ENCODE results near the gene VSTM2B. TPM values are rescaled to one million over a fixed set of nuclear protein-coding genes. Genes with fewer than 3 reads are reported as not detected.

The VSTM2B gene
- polyA plus RNA-seq, 6 donors from 2014 or later = not detected

DNA sequence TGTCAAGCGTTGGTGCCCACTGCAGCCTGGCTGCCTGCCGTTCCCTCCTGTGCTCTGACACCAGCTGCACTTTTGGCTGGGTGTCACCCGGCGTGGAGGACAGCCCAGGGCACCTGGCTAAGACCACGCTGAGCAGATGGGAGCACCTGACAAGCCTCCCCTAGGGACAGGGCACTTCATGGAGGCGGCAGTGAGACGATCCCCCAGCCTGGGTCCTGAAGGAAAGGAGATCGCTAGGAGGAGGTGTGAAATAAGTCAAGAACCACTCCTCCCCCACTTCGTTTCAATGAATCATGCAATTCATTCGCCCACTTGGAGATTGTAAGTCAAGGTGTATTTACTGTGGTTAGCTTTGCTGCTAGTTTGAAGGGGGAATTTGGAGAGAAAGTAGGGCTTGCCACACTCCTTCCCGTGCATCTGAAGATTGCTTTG is 38.8 kb downstream of the VSTM2B start:
- H3K9me3 Mint-ChIP-seq = peaks cover 3 to 13% (median 4%) of the 10 kb centered on the region in 7 donors
- no peak overlapping the region for H3K27ac Mint-ChIP-seq
- peaks cover 0 to 39% (median 31%) of the 10 kb centered on the region in 3 donors for H3K27me3 Mint-ChIP-seq
- no peak for ATAC-seq (ENCODE audit: low read depth in 2 of 2)
- H3K36me3 Mint-ChIP-seq = no peaks in the 10 kb centered on the region
- H3K4me3 Mint-ChIP-seq = no peak overlapping the region
- no peak for DNase-seq
- H3K4me1 Mint-ChIP-seq = no peaks in the 10 kb centered on the region

DNA sequence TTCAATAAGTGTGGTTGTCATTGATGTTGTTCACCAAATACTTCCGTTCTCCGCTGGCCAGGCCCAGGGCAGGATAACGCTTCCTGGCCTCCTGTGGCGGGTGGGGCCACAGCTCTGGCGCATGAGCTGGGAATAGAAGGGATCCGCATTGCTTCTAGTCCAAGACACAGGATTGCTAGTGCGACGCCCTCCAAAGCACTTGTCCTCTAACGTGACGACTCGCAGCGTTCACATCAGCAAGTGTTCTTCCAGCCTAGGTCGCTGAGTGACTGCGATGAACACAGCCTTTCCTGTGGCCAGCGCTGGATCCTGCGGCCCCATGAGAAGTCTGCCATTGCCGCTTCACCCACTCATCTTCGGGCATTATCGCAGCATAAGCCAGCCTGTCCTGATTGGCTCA is 39.4 kb downstream of the VSTM2B start:
- Mint-ChIP-seq H3K27me3 (peaks cover 0 to 41% (median 35%) of the 10 kb centered on the region in 3 donors), H3K27ac (no peak overlapping the region), H3K4me1 (no peaks in the 10 kb centered on the region), H3K4me3 (no peak overlapping the region), H3K9me3 (peaks cover 0 to 7% (median 0%) of the 10 kb centered on the region in 7 donors), H3K36me3 (no peaks in the 10 kb centered on the region)
- ATAC-seq (ENCODE audit: low read depth in 2 of 2) = no peak
- no peak for DNase-seq

DNA sequence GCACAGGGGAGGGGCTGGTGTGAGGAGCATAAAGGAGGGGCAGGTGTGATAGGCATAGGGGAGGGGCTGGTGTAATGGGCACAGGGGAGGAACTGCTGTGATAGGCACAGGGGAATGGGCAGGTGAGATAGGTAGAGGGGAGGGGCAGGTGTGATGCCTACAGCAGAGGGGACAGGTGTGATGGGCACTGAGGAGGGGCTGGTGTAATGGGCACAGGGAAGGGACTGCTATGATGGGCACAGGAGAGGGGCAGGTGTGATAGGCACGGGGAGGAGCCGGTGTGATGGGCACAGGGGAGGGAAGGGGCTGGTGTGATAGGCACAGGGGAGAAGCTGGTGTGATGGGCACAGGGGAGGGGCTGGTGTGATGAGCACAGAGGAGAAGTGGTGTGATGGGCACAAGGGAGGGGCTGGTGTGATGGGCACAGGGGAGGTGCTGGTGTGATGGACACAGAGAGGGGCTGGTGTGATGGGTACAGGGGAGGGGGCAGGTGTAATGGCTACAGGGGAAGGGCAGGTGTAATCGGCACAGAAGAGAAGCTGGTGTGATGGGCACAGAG is 40.8 kb downstream of the VSTM2B start:
- Mint-ChIP-seq H3K9me3 (no peaks in the 10 kb centered on the region), H3K27me3 (peaks cover 6 to 46% (median 45%) of the 10 kb centered on the region in 3 donors), H3K36me3 (no peaks in the 10 kb centered on the region), H3K27ac (no peak overlapping the region), H3K4me1 (no peaks in the 10 kb centered on the region), H3K4me3 (no peak overlapping the region)
- ATAC-seq (ENCODE audit: low read depth in 2 of 2) (no peak), DNase-seq (no peak)

DNA sequence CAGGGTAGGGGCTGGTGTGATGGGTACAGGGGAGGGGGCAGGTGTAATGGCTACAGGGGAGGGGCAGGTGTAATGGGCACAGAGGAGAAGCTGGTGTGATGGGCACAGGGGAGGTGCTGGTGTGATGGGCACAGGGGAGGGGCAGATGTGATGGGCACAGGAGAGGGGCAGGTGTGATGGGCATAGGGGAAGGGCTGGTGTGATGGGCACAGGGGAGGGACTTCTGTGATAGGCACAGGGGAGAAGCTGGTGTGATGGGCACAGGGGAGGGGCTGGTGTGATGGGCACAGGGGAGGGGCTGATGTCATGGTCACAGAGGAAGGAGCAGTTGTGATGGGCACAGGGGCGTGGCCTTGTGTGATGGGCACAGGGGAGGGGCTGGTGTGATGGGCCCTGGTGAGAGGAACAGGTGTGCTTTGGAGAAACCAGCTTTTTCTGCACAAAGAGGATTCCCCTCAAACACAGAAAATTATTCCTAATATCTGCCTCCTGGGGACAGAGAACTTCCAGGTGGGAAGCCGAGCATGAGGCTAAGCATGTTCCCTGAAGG is 41.6 kb downstream of the VSTM2B start:
- H3K4me3 Mint-ChIP-seq = no peak overlapping the region
- ATAC-seq (ENCODE audit: low read depth in 2 of 2) = no peak
- no peak overlapping the region for H3K27ac Mint-ChIP-seq
- no peaks in the 10 kb centered on the region for H3K4me1 Mint-ChIP-seq
- peaks cover 6 to 53% (median 52%) of the 10 kb centered on the region in 3 donors for H3K27me3 Mint-ChIP-seq
- no peaks in the 10 kb centered on the region for H3K36me3 Mint-ChIP-seq
- H3K9me3 Mint-ChIP-seq = no peaks in the 10 kb centered on the region
- DNase-seq = no peak

DNA sequence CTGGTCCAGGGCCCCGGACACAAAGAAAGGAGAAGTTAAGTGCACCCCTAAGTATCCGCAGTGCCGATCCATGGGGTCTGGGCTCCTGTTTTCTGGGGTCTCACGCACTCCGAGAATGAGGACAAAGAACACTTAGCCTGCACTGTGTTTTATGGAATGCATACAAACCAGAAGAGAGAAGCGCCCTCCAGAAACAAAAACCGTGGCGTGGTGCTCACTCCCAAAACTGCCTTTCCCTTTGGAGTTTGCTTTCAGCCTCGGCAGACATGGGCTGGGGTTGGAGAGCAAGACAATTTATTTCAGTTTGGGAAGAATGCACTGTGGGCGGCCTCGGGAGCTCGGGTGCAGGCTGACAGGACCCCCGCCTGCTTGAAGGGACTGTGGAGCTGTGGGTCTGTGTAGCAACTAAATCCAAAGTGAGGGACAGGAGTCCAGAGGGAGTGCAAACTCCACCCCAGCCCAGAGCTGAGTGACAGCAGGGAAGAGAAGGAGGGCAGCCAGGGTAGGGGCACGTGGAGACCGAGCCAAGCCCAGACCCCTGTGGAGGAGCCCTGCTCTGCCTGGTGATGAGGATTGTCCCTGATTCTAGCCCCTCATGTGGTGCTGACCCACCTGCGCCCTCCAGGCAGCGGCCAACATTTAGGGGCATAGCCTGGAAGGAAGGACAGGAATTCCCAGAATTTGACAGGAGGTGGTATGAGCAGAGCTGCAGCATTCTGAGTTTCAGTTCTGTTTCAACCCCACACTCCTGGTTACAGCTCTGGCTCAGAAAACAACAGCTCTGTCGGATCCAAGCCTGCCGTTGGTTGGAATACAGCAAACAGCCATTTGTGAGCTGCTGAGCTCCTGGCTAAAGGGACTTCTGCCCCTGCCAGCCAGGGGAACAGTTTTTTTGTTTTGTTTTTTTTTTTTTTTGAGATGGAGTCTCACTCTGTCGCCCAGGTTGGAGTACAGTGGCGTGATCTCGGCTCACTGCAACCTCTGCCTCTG is 42.5 kb downstream of the VSTM2B start:
- Mint-ChIP-seq H3K4me1 (no peaks in the 10 kb centered on the region), H3K27ac (no peak overlapping the region), H3K9me3 (no peaks in the 10 kb centered on the region), H3K4me3 (no peak overlapping the region), H3K36me3 (no peaks in the 10 kb centered on the region), H3K27me3 (peaks cover 6 to 61% (median 46%) of the 10 kb centered on the region in 3 donors)
- ATAC-seq (ENCODE audit: low read depth in 2 of 2) (no peak), DNase-seq (no peak)

DNA sequence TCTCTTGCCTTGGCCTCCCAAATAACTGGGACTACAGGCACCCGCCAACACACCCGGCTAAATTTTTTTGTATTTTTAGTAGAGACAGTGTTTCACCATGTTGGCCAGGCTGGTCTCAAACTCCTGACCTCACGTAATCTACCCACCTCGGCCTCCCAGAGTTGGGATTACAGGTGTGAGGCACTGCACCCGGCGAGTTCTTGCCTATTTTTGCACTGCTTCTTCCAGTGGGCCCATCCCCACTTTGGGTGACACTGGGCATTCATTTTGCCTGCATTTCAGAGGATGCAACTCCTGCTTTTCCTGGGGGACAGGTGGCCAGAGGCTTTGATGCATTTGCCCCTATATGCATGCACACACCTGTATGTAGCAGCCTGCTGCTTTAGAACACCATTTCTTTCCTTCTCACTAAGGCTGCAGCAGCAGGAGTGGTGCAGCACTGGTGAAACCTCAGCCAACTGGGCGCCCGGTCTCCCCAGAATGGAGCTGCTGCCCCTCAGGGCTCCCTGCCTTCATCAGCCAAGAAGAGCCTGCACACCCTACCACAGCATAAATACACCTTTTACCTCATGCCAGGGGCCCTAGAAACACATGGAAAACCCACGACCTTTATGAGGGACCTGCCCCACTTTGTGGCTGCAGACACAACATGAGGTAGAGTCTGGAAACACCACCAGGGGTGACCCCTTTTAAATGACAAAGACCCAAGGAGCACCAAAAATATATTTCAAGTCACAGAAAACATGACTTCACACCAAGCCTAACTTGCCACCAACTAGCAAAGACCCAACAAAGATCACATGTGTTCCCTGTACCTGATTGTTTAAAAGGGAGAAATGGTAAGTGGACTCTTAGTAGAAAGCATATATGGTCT is 43.5 kb downstream of the VSTM2B start:
- DNase-seq = no peak
- Mint-ChIP-seq H3K9me3 (no peaks in the 10 kb centered on the region), H3K27me3 (peaks cover 10 to 63% (median 49%) of the 10 kb centered on the region in 3 donors), H3K36me3 (no peaks in the 10 kb centered on the region), H3K4me1 (no peaks in the 10 kb centered on the region), H3K27ac (no peak overlapping the region), H3K4me3 (no peak overlapping the region)
- ATAC-seq (ENCODE audit: low read depth in 2 of 2) = no peak

DNA sequence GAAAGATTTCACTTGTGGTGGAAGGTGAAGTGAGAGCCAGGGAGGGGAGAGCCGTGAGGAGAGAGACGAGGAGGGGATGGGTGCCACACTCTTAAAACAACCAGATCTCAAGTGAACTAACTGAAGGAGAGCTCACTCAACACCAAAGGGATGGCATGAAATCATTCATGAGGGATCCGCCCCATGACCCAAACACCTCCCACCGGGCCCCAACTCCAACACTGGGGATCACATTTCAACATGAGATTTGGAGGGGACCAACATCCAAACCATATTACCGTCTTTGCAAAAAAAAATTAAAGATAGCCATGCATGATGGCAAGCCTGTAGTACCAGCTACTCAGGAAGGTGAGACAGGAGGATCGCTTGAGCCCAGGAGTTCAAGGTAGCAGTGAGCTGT is 45.4 kb downstream of the VSTM2B start:
- Mint-ChIP-seq H3K4me3 (no peak overlapping the region), H3K9me3 (peaks cover 0 to 2% (median 0%) of the 10 kb centered on the region in 7 donors), H3K27me3 (peaks cover 27 to 69% (median 55%) of the 10 kb centered on the region in 3 donors), H3K4me1 (peaks cover 0 to 9% (median 4%) of the 10 kb centered on the region in 3 donors), H3K36me3 (no peaks in the 10 kb centered on the region), H3K27ac (peak overlapping the region in 1 of 6 donors; percentile 26)
- no peak for DNase-seq
- no peak for ATAC-seq (ENCODE audit: low read depth in 2 of 2)

DNA sequence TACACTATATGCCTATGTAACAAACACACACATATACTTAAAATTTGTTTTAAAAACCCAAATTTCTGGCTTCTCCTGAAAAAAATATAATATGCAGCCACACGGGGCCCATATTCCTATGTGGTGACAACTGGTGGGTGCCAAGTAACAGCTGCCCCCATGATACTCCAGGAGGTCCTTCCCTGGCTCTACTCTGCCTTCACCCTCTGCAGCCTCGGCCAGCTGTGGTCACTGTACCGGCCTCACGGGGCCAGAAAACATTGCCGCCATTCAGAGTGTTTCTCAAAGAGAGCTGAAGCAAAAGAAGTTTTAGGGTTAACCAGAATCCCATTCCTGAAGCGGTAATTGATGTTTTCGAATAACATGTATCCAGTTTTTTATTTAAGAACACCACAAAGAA is 47.7 kb downstream of the VSTM2B start:
- Mint-ChIP-seq H3K27me3 (peaks cover 29 to 76% (median 58%) of the 10 kb centered on the region in 3 donors), H3K27ac (no peak overlapping the region), H3K36me3 (no peaks in the 10 kb centered on the region), H3K9me3 (peaks cover 0 to 2% (median 0%) of the 10 kb centered on the region in 7 donors), H3K4me1 (peaks cover 4 to 9% (median 7%) of the 10 kb centered on the region in 3 donors), H3K4me3 (no peak overlapping the region)
- ATAC-seq (ENCODE audit: low read depth in 2 of 2) (no peak), DNase-seq (no peak)

DNA sequence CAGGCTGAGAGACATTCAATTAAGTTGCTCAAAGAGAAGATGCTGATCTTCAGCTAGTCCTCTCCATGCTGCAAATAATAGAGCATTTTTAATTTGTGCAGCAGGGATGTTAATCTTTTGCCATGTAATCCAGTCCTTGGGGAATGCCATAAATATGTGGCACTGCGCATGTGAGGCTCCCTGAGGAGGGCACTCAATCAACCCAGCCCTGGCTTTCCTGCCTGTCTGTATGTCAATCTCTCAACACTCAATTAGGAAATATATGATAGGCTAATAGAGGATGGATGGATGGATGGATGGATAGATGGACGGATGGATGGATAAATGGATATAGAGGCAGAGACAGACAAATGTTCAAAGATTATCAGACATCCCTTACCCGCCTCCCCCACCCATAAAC is 48.7 kb downstream of the VSTM2B start:
- no peak for DNase-seq
- ATAC-seq (ENCODE audit: low read depth in 2 of 2) = no peak
- Mint-ChIP-seq H3K27ac (no peak overlapping the region), H3K4me3 (no peak overlapping the region), H3K36me3 (no peaks in the 10 kb centered on the region), H3K9me3 (peaks cover 0 to 2% (median 0%) of the 10 kb centered on the region in 7 donors), H3K4me1 (peaks cover 4 to 9% (median 7%) of the 10 kb centered on the region in 3 donors), H3K27me3 (peaks cover 29 to 76% (median 67%) of the 10 kb centered on the region in 3 donors)

DNA sequence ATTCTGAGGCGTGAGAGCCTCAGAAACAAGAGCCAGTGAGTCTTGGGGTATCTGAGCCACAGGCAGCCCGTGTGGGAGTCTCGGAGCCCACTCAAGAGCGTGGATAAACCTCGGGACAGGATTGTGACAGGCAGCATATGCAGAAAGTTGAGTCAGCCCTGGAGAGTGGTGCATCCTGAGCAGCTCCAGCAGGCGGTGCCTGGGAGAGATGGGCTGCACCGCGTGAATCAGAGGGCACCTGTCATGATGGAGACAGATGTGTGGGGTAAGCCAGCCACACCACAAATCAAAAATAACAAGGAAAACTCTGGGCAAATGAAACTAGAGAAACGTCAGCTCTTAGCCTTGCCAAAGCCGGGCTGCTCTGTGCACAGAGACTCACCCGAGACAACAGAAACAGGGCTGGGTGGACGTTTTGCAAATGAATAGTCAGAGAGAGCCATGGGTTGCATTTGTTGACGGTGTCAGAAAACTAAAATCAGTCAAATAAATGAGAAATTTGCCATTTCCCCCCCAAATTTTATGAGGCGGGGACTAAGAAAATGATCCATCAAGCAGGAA is 50.3 kb downstream of the VSTM2B start:
- H3K4me3 Mint-ChIP-seq = no peak overlapping the region
- peak overlapping the region in 1 of 6 donors; percentile 13 for H3K27ac Mint-ChIP-seq
- peaks cover 0 to 6% (median 3%) of the 10 kb centered on the region in 7 donors for H3K9me3 Mint-ChIP-seq
- H3K36me3 Mint-ChIP-seq = peaks cover 3 to 5% of the 10 kb centered on the region in 2 donors
- DNase-seq (no peak), ATAC-seq (ENCODE audit: low read depth in 2 of 2) (no peak)
- peaks cover 4 to 9% (median 7%) of the 10 kb centered on the region in 3 donors for H3K4me1 Mint-ChIP-seq
- peaks cover 36 to 77% (median 76%) of the 10 kb centered on the region in 3 donors for H3K27me3 Mint-ChIP-seq

DNA sequence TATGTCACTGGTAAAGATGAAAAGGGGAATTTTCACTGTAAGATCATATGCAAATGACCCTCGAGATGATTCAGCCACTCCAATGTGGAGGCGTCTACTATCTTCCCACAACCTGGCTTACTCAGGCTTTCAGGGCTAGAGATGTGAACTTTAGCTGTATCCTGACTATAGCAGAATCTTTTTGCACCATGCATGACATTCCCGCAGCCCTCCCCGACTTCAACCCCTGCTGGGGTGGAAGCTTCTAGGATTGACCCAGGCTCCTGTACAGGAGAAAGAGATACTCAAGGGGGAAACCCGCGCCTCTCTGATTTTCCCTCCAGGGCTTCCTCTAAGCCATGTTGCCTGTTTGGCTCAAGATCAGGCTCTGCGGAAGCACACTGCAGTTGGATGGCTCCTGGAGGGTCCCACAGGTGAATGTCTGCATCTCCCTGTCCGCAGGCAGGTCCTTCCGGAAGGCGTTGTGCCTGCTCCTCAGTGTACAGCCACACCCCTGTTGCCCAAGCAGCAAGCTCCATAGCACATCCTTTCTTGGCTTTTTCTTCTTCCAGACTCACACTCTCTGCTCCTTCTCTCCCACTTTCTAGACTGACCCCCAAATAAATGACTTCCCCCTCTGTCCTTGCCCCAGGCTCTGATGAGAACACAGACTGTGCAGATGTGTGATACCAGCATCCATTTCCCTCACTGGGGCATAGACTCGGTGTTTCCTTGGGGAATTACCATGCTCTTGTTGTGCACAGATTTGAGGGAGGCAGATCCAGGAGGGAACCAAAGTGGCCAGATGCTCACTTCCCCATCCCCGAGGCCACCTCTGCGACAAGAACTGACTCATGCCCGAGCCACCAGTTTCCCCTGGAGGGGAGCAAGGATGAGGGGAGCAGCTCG is 51.2 kb downstream of the VSTM2B start:
- DNase-seq (no peak), ATAC-seq (ENCODE audit: low read depth in 2 of 2) (no peak)
- peaks cover 39 to 76% (median 72%) of the 10 kb centered on the region in 3 donors for H3K27me3 Mint-ChIP-seq
- H3K9me3 Mint-ChIP-seq = peaks cover 0 to 12% (median 6%) of the 10 kb centered on the region in 7 donors
- H3K27ac Mint-ChIP-seq = no peak overlapping the region
- H3K4me1 Mint-ChIP-seq = peaks cover 4 to 9% (median 7%) of the 10 kb centered on the region in 3 donors
- peaks cover 3 to 10% of the 10 kb centered on the region in 2 donors for H3K36me3 Mint-ChIP-seq
- H3K4me3 Mint-ChIP-seq = no peak overlapping the region

DNA sequence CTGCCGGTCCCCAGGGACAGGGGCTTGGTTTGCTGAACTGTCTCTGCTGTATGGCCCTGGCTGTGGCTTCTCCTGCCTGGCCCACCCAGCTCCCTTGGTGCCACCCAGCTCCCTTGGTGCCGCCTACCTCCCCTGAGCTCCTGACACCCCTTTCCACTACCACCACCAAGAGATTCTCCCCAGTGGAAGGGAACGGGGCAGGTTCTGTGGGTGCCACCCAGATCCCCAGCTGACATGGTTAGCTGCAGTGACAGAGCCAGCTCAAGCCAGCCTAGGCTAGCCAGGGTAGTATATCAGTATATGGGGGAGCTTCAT is 51.8 kb downstream of the VSTM2B start:
- DNase-seq (no peak), ATAC-seq (ENCODE audit: low read depth in 2 of 2) (no peak)
- peak overlapping the region in 1 of 6 donors; percentile 2 for H3K27ac Mint-ChIP-seq
- H3K27me3 Mint-ChIP-seq = peaks cover 41 to 70% (median 66%) of the 10 kb centered on the region in 3 donors
- H3K4me3 Mint-ChIP-seq = no peak overlapping the region
- H3K4me1 Mint-ChIP-seq = peaks cover 4 to 9% (median 7%) of the 10 kb centered on the region in 3 donors
- peaks cover 0 to 12% (median 6%) of the 10 kb centered on the region in 7 donors for H3K9me3 Mint-ChIP-seq
- H3K36me3 Mint-ChIP-seq = peaks cover 3 to 10% of the 10 kb centered on the region in 2 donors

Data from naive B cell (primary cell).